KMS-11 (cell line): ENCODE data around the gene IGLL5.
A peak's percentile ranks its signal among the peaks of the same experiment; 100 is the strongest.

ENCODE experiments used
- H2AFZ ChIP-seq: fragments of 200-600 bp; sonication (generic); 2 replicates; pipeline ENCODE4 v1.6.1; 2016; ENCODE audit warnings: antibody characterized with exemption, mixed run types, low read depth
- H3K27ac ChIP-seq: fragments of 200-600 bp; sonication (generic); 2 replicates; pipeline ENCODE4 v1.6.1; 2016; ENCODE audit warnings: mild to moderate bottlenecking, mixed run types
- H3K27me3 ChIP-seq: fragments of 200-600 bp; sonication (generic); 2 replicates; pipeline ENCODE4 v1.6.1; 2017; ENCODE audit warnings: mild to moderate bottlenecking, low read depth, mixed run types, moderate library complexity; ENCODE audit not compliant: insufficient read depth
- H3K36me3 ChIP-seq: fragments of 200-600 bp; sonication (generic); 2 replicates; pipeline ENCODE4 v1.6.1; 2017; ENCODE audit warnings: mild to moderate bottlenecking, mixed run types; ENCODE audit not compliant: insufficient read depth
- H3K4me1 ChIP-seq: fragments of 200-600 bp; sonication (generic); 2 replicates; pipeline ENCODE4 v1.6.1; 2016; ENCODE audit warnings: mild to moderate bottlenecking, low read depth, mixed run types; ENCODE audit not compliant: poor library complexity, severe bottlenecking
- H3K4me2 ChIP-seq: fragments of 200-600 bp; sonication (generic); 2 replicates; pipeline ENCODE4 v1.7.0; 2016; ENCODE audit warnings: mild to moderate bottlenecking, mixed run types
- H3K4me3 ChIP-seq: fragments of 200-600 bp; sonication (generic); IDR thresholded peaks from 2 replicates; pipeline ENCODE4 v1.6.1; 2017; ENCODE audit warnings: low read depth, low read length, mixed read lengths; ENCODE audit not compliant: insufficient read depth
- H3K79me2 ChIP-seq: fragments of 200-600 bp; sonication (generic); 2 replicates; pipeline ENCODE4 v1.6.1; 2016; ENCODE audit warnings: low read depth, mixed run types; ENCODE audit not compliant: insufficient read depth
- H3K9ac ChIP-seq: fragments of 200-600 bp; sonication (generic); 2 replicates; pipeline ENCODE4 v1.6.1; 2016; ENCODE audit warnings: mild to moderate bottlenecking, mixed run types
- H4K20me1 ChIP-seq: fragments of 200-600 bp; sonication (generic); 2 replicates; pipeline ENCODE4 v1.6.1; 2016; ENCODE audit warnings: mild to moderate bottlenecking, mixed run types; ENCODE audit not compliant: insufficient read depth
- TF ChIP-seq, protein P1 (sequence below): fragments of 200-600 bp; sonication (generic); conservative IDR thresholded peaks from 2 replicates; pipeline ENCODE4 v1.6.1; 2017; ENCODE audit warnings: low read depth, mild to moderate bottlenecking, antibody characterized with exemption, low read length, moderate library complexity, mixed read lengths

Gene IGLL5

DNA sequence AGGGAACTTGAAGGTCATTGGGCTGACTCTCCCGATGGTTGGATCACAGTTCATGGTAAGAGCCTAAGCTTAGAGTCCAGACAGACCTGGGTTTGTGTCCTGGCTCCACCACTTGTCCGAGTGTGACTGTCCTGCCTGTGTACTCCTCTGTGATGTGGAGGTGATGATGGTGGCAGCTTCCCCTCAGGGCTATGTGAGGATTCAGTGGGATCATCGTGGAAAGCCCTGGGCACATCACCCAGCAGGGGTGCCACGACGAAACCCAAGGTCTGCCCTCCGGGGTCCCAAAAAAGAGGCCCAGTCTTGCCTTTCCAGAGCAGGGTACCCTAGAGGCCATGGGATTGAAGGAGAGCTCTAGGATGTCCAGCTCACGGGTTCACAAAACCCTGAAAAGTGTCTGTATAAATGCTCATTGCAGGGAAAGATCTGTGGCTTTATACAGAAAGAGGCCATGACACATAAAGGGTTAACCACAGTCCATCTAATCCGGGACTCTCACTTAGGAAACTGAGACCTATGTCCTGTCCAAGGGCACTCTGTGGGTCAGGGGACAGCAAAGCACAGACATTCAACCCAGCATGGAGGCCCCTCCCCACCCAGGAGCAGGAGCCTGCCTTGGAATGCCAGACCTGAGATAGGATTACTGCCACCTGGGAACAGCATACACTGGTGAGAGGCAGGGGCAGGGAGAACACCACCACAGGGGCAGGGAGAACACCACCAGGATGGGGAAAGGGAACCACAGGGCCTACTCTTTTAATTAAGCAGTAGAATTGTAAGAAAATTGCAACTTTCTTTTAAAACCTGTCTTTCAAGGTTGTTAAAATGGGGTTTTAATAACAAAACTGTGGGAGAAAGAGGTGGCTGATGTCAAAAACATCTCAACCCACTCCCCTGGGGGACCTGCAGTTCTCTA is 51.3 kb downstream of the IGLL5 start:
- H3K4me2 ChIP-seq, result no peak overlapping the region
- H3K27ac ChIP-seq, result peak overlapping the region; percentile 8; the same call in 1 of the 2 replicates
- H3K9ac ChIP-seq, result no peak overlapping the region

DNA sequence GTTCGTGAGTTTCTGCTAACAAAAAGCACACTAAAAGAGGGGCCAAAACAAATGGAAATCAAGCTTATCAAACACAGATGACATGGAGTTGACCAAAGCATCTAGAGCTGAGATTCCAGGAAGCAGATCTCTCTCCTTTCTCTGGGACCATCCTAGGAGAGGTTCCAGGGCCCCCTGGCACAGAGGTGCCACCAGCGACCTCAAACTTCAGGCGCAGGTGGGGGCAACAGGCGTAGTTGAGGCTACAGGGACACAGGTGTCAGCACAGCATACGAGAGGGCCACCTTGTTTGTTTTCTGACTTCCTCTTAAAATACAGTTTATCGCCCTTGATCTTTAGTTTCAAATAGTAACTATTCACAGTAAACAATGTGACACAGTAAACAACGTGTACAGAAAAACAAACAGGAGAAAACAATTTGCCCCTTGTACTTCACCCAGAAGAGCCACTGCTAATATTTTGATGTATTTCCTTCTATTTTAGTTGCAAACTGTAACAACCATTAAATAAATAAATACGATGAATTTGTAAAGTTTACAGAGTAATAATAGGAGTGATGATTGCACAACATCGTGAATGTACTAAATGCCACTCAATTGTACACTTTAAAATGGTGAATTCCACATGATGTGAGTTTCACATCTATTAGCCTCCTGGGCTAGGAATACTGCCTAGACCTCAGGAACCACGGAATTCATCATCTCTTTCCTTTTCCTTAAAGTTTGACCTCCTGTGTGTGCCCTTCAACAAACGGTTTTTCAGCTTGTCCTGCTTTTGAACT is 52.2 kb downstream of the IGLL5 start:
- TF ChIP-seq, protein P1, sequence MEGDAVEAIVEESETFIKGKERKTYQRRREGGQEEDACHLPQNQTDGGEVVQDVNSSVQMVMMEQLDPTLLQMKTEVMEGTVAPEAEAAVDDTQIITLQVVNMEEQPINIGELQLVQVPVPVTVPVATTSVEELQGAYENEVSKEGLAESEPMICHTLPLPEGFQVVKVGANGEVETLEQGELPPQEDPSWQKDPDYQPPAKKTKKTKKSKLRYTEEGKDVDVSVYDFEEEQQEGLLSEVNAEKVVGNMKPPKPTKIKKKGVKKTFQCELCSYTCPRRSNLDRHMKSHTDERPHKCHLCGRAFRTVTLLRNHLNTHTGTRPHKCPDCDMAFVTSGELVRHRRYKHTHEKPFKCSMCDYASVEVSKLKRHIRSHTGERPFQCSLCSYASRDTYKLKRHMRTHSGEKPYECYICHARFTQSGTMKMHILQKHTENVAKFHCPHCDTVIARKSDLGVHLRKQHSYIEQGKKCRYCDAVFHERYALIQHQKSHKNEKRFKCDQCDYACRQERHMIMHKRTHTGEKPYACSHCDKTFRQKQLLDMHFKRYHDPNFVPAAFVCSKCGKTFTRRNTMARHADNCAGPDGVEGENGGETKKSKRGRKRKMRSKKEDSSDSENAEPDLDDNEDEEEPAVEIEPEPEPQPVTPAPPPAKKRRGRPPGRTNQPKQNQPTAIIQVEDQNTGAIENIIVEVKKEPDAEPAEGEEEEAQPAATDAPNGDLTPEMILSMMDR, result no peak
- Histone ChIP-seq H3K27me3 (no peaks in the 10 kb centered on the region), H3K4me3 (no peak overlapping the region), H3K4me1 (peaks cover 95% of the 10 kb centered on the region), H3K4me2 (no peak overlapping the region), H3K27ac (peak overlapping the region; percentile 8; the same call in 1 of the 2 replicates), H3K9ac (no peak overlapping the region), H3K36me3 (no peaks in the 10 kb centered on the region), H4K20me1 (no peaks in the 10 kb centered on the region), H2AFZ (no peak overlapping the region), H3K79me2 (no peaks in the 10 kb centered on the region)

More for the DNA sequence above, 51.3 kb downstream of the IGLL5 start:
- Histone ChIP-seq H3K4me1 (peaks cover 95% of the 10 kb centered on the region), H2AFZ (no peak overlapping the region), H3K4me3 (no peak overlapping the region), H3K27me3 (no peaks in the 10 kb centered on the region), H3K36me3 (no peaks in the 10 kb centered on the region), H4K20me1 (no peaks in the 10 kb centered on the region), H3K79me2 (no peaks in the 10 kb centered on the region)
- TF ChIP-seq, protein P1, result no peak

DNA sequence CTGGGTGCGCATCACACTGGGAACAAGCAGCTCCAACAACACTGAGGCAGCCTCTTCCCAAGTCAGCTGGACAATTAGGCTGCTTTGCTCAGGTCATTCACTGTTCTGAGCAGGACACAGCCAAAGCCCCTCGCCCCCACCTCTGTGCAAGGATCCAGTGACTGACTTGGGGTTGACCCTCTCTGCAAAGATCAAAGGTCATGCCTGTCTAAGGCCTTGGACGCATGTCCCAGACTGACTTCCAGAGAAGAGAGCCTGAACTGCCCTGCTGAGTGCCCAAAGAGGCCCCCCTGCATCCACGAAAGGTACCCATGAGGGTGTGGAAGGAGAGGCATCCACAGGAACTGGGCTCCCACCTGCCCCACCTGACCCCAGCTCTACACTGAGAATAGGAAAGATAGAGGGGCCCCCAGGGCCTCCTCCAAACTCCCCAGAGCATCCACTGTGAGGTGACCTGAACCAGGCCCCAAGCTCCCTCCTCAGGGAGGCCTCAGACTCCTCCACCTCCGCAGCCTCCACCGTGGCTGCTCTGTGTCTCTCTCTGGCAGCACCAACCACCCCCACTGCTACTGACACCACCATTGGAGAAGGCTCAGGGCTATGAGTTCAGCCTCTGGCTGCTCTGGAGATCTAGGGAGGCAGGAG is 53.5 kb downstream of the IGLL5 start:
- H3K4me3 ChIP-seq, result no peak overlapping the region
- no peaks in the 10 kb centered on the region for H3K27me3 ChIP-seq
- no peaks in the 10 kb centered on the region for H4K20me1 ChIP-seq
- no peak overlapping the region for H2AFZ ChIP-seq
- H3K4me1 ChIP-seq, result peaks cover 97% of the 10 kb centered on the region
- no peaks in the 10 kb centered on the region for H3K36me3 ChIP-seq
- H3K9ac ChIP-seq, result no peak overlapping the region
- TF ChIP-seq, protein P1, result no peak
- H3K27ac ChIP-seq, result peak overlapping the region; percentile 4; the same call in 1 of the 2 replicates
- H3K4me2 ChIP-seq, result peak overlapping the region; percentile 17; the same call in 1 of the 2 replicates
- H3K79me2 ChIP-seq, result no peaks in the 10 kb centered on the region

DNA sequence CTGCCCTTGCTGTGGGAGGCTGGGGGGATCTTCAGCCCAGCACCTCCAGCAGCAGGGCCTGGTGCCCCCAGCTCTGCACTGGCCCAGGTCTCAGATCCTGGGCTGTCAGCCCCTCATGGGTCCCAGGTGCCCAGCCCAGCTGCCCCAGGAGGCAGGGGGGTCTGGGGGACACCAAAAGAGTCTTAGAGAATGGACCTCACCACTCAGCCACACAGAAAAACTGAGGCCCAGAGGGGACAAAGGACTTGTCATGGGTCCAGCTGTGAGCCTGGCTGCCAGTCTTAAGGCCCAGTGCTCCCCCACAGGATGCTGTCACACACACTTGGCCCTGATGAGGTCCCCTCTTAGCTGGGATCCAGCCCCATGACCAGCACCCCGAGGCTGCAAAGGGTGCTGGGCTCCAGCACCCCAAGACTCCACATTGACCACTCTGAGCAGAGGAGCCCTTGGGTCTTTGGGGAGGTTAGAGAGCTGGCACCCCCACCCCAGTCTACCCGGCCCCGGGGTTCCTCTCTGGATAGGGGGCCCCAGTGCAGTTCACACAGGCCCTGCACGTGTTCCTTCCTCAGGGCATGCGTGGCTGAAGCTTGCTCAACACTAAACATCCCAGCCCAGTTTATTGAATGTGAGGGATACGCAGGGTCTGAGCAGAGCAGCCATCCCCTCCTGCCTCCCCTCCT is 54.4 kb downstream of the IGLL5 start:
- Histone ChIP-seq H3K4me1 (peaks cover 97% of the 10 kb centered on the region), H3K9ac (no peak overlapping the region; the same call in 1 of the 2 replicates), H4K20me1 (no peaks in the 10 kb centered on the region), H3K27me3 (no peaks in the 10 kb centered on the region), H3K4me2 (peak overlapping the region; percentile 17; the same call in 1 of the 2 replicates), H3K27ac (peak overlapping the region; percentile 4; the same call in 1 of the 2 replicates), H2AFZ (no peak overlapping the region), H3K36me3 (no peaks in the 10 kb centered on the region), H3K4me3 (no peak overlapping the region), H3K79me2 (no peaks in the 10 kb centered on the region)
- TF ChIP-seq, protein P1, result no peak
